K562 (cell line): ENCODE results near the gene RAB24. TPM values are rescaled to one million over a fixed set of nuclear protein-coding genes. Genes with fewer than 3 reads are reported as not detected.

Source experiments
- ATAC-seq: fragments of 200-7000 bp; cut with Tn5 transposase; 3 replicates; pipeline ENCODE4 v1.9.1; 2020; ENCODE audit warnings: moderate library complexity
- BruUV-seq: library from RNA; stranded (reverse); fragments of 400-500 nt; replicated peaks from 2 replicates; lab custom pipeline; 2021; lab: Mats Ljungman, UMichigan
- CTCF ChIA-PET: fragments of 300-600 bp; formaldehyde crosslinking; extraction: SDS; loops from one replicate; lab custom pipeline; 2021; ENCODE audit warnings: low intra/inter-chr PET ratio; lab: Yijun Ruan, JAX
- POLR2A ChIA-PET: fragments of 300-600, 350-650 bp; sonication (Branson Sonifier 250); formaldehyde crosslinking; extraction: SDS; loops from one replicate; lab custom pipeline; 2021; ENCODE audit warnings: antibody characterized with exemption, inconsistent platforms; lab: Yijun Ruan, JAX
- DNase-seq, 4 experiments: peaks; one replicate each; pipeline versions ENCODE4 v3.0.0 to v3.0.0-alpha.2; 2011 to 2018; ENCODE audit warnings: low spot score in 3 of 4, mixed read lengths in 3 of 4; ENCODE audit errors: extremely low read depth in 1 of 4
- FAIRE-seq: peaks from 2 replicates; lab custom pipeline; 2011; peaks lifted over from hg19 to GRCh38; lab: Jason Lieb, UNC
- H2AFZ ChIP-seq: 2 replicates; pipeline ENCODE4 v1.6.0; 2011; ENCODE audit warnings: low read depth, low read length, control low read depth, inconsistent platforms
- H3K27ac ChIP-seq: fragments of 200-600 bp; 3 replicates; pipeline ENCODE4 v1.8.0; 2011; ENCODE audit warnings: low read depth, mild to moderate bottlenecking, control low read depth, inconsistent platforms, low read length, moderate library complexity, mixed read lengths; ENCODE audit errors: extremely low read depth
- H3K27me3 ChIP-seq, 2 experiments: fragments of 300-600 bp in 1 of 2; 2 replicates in 1 of 2; 3 replicates in 1 of 2; pipeline versions ENCODE4 v1.6.0 to v1.8.0; 2011; ENCODE audit warnings: inconsistent platforms in 2 of 2, low read length in 2 of 2, mild to moderate bottlenecking in 1 of 2, mixed read lengths in 1 of 2, moderate library complexity in 1 of 2; ENCODE audit not compliant: control insufficient read depth in 2 of 2, insufficient read depth in 2 of 2
- H3K36me3 ChIP-seq: fragments of 300-600 bp; 3 replicates; pipeline ENCODE4 v1.8.0; 2011; ENCODE audit warnings: mild to moderate bottlenecking, low read length, inconsistent platforms; ENCODE audit not compliant: control insufficient read depth, insufficient read depth
- H3K4me1 ChIP-seq, 2 experiments: fragments of 200-600 bp in 1 of 2; replicated peaks in 1 of 2; 2 replicates in 1 of 2; 3 replicates in 1 of 2; pipeline versions ENCODE4 v1.5.1 to v1.8.0; 2011; ENCODE audit warnings: inconsistent platforms in 2 of 2, low read length in 2 of 2, mild to moderate bottlenecking in 1 of 2, mixed read lengths in 1 of 2, moderate library complexity in 1 of 2; ENCODE audit not compliant: control insufficient read depth in 2 of 2, insufficient read depth in 2 of 2
- H3K4me2 ChIP-seq: 2 replicates; pipeline ENCODE4 v1.6.1; 2011; ENCODE audit warnings: low read length, control low read depth, inconsistent platforms, mixed read lengths; ENCODE audit not compliant: insufficient read depth
- H3K4me3 ChIP-seq: fragments of 200-600 bp; sonication (generic), shearing (Covaris generic); 2 replicates; pipeline ENCODE4 v1.5.1; 2016; ENCODE audit warnings: control low read depth, inconsistent platforms
- H3K79me2 ChIP-seq: fragments of 200-600 bp; 3 replicates; pipeline ENCODE4 v1.8.0; 2011; ENCODE audit warnings: low read length, inconsistent platforms; ENCODE audit not compliant: control insufficient read depth, insufficient read depth
- H3K9ac ChIP-seq, 2 experiments: 2 replicates each; pipeline versions ENCODE4 v1.6.0 to v1.6.1; 2011; ENCODE audit warnings: low read depth in 2 of 2, low read length in 2 of 2, control low read depth in 1 of 2, inconsistent platforms in 1 of 2, mild to moderate bottlenecking in 1 of 2, mixed read lengths in 1 of 2; ENCODE audit not compliant: insufficient read depth in 1 of 2
- H3K9me1 ChIP-seq: one replicate; pipeline ENCODE4 v1.6.0; 2011; ENCODE audit warnings: inconsistent platforms, mild to moderate bottlenecking, low read length, moderate library complexity; ENCODE audit not compliant: control insufficient read depth, insufficient read depth
- H3K9me3 ChIP-seq: replicated peaks from 2 replicates; pipeline ENCODE4 v1.5.1; 2011; ENCODE audit warnings: low read depth, low read length, inconsistent platforms; ENCODE audit not compliant: control insufficient read depth, insufficient read depth
- H4K20me1 ChIP-seq: replicated peaks from 2 replicates; pipeline ENCODE4 v1.6.1; 2011; ENCODE audit warnings: low read length, inconsistent platforms, mixed read lengths; ENCODE audit not compliant: control insufficient read depth, insufficient read depth
- CTCFL ChIP-seq: IDR thresholded peaks from 2 replicates; pipeline ENCODE4 v1.6.1; 2011; ENCODE audit warnings: borderline replicate concordance, low read depth, mild to moderate bottlenecking, moderate library complexity, low read length; ENCODE audit not compliant: insufficient read depth, poor library complexity, severe bottlenecking
- DIDO1 ChIP-seq: fragments of 450-650 bp; IDR thresholded peaks from 2 replicates; pipeline ENCODE4 v1.6.1; 2016; ENCODE audit warnings: low read depth, missing biosample characterization, missing genetic modification characterization
- ESRRA ChIP-seq: fragments of 450-650 bp; IDR thresholded peaks from 2 replicates; pipeline ENCODE4 v1.6.1; 2014; ENCODE audit warnings: low read depth, mild to moderate bottlenecking, moderate library complexity, borderline replicate concordance
- GATAD2B ChIP-seq: fragments of 450-650 bp; IDR thresholded peaks from 2 replicates; pipeline ENCODE4 v1.6.1; 2017; ENCODE audit warnings: mild to moderate bottlenecking, borderline replicate concordance
- GMEB1 ChIP-seq: fragments of 250-450 bp; sonication (Bioruptor Pico); IDR thresholded peaks from 2 replicates; pipeline ENCODE4 v1.4.0; 2020; ENCODE audit warnings: mild to moderate bottlenecking
- HMG20B ChIP-seq: fragments of 250-450 bp; sonication (Bioruptor Pico); IDR thresholded peaks from 2 replicates; pipeline ENCODE4 v1.5.0; 2021; ENCODE audit warnings: mild to moderate bottlenecking
- MCM5 ChIP-seq: fragments of 450-650 bp; IDR thresholded peaks from 2 replicates; pipeline ENCODE4 v1.6.1; 2016; ENCODE audit warnings: low read depth
- RUNX1 ChIP-seq: sonication (generic); IDR thresholded peaks from 2 replicates; pipeline ENCODE4 v1.6.1; 2016; ENCODE audit warnings: antibody characterized with exemption, low read depth
- SRF ChIP-seq, 2 experiments: fragments of 250-450, 450-650 bp in 1 of 2; sonication (Bioruptor Pico) in 1 of 2; sonication (generic) in 1 of 2; formaldehyde crosslinking; IDR thresholded peaks; 2 replicates each; pipeline versions ENCODE4 v1.5.0 to v1.5.1; 2020 to 2022; ENCODE audit warnings: mild to moderate bottlenecking in 1 of 2, missing genetic modification reagents in 1 of 2
- TCF7 ChIP-seq: sonication (generic); IDR thresholded peaks from 2 replicates; pipeline ENCODE4 v1.6.1; 2016; ENCODE audit warnings: antibody characterized with exemption, borderline replicate concordance
- WHSC1 ChIP-seq: IDR thresholded peaks from one replicate; pipeline ENCODE4 v1.6.1; 2012; ENCODE audit warnings: low read length, control low read depth, inconsistent platforms
- ZHX1 ChIP-seq: fragments of 150-350 bp; conservative IDR thresholded peaks from 2 replicates; pipeline ENCODE4 v1.6.1; 2014; ENCODE audit warnings: low read length
- ZNF395 ChIP-seq: fragments of 200-800 bp; sonication (Bioruptor generic); IDR thresholded peaks from 2 replicates; pipeline ENCODE4 v1.6.1; 2017; ENCODE audit warnings: missing genetic modification characterization, missing compliant biosample characterization
- WGBS: fragments of 100-300 bp; shearing (Covaris generic); methylation state at CpG from one replicate; pipeline ENCODE4 v1.1.6; 2016; ENCODE audit warnings: low coverage, mixed read lengths; ENCODE audit not compliant: insufficient coverage; ENCODE audit errors: missing lambda C conversion rate; 5-methylcytosine and 5-hydroxymethylcytosine counted together
- in situ Hi-C: fragments of 300-500 bp; cut with MboI; formaldehyde crosslinking; loops from 4 replicates; pipeline ENCODE4 v1.15.0; 2018; ENCODE audit warnings: inconsistent platforms, mixed read lengths
- intact Hi-C: fragments of 100-400 bp; cut with micrococcal nuclease; formaldehyde crosslinking; loops from 2 replicates; pipeline ENCODE4 v1.14.2; 2022
- polyA plus RNA-seq, 8 experiments: library from polyadenylated mRNA; depleted of rRNA in 4 of 8; stranded (reverse) in 5 of 8; unstranded in 3 of 8; fragments of >200 nt; fragmentation: Nextera tagmentation in 2 of 8; fragmentation: Illumina TruSeq in 1 of 8; extraction: Ambion mirVana in 2 of 8; extraction: Trizol in 1 of 8; gene quantifications; 2 replicates each; pipeline versions ENCODE4 v1.2.1 to v1.2.3, GENCODE V29; 2011 to 2014; ENCODE audit warnings: inconsistent platforms in 1 of 8, missing spikeins in 1 of 8
- total RNA-seq, 7 experiments: library from RNA; depleted of rRNA in 6 of 7; stranded (reverse); fragments of >200 nt in 6 of 7; fragmentation: Illumina TruSeq in 2 of 7; extraction: Trizol in 2 of 7; gene quantifications; 2 replicates each; pipeline versions ENCODE4 v1.2.1 to v1.2.3, GENCODE V29; 2011 to 2021; ENCODE audit warnings: low replicate concordance in 1 of 7

RAB24 gene
- total and polyA plus RNA-seq, 9 of the 15 experiments (the other 6 are each of a cell fraction or from before 2014, with no cell fraction given) = 13.9 to 107 (median 34.8) TPM

- peaks cover 29% of the 10 kb centered on the region in 2 experiments for H3K4me1 ChIP-seq
- peaks cover 66% of the 10 kb centered on the region for H3K36me3 ChIP-seq
- no TSS peak for BruUV-seq
- WGBS = 7% methylated on average over 22 of the region's 24 CpGs
- in situ Hi-C loops = no loop called here
- intact Hi-C loops = loop anchor here (5.0 kb wide), 1 partner anchor 170 kb away; the partner anchor contains the start of gene NSD1
- H3K79me2 ChIP-seq = peaks cover 48% of the 10 kb centered on the region
- H3K4me3 ChIP-seq = peak overlapping the region; percentile 88
- H3K27ac ChIP-seq = peak overlapping the region; percentile 89
- ATAC-seq (peak; percentile 79), FAIRE-seq (peak; percentile 69), DNase-seq (peak; percentile 32 to 77 (median 54))
- H3K9me3 ChIP-seq = no peaks in the 10 kb centered on the region
- peak overlapping the region; percentile 93 to 99 for H3K9ac ChIP-seq
- H3K9me1 ChIP-seq = no peaks in the 10 kb centered on the region
- CTCF ChIA-PET = interaction anchor here (0.5 kb wide), 1 partner anchor 191 kb away, joined by 3 read pairs; no protein-coding TSS in a partner anchor
- peak overlapping the region; percentile 94 for H3K4me2 ChIP-seq
- peaks cover 10% of the 10 kb centered on the region for H4K20me1 ChIP-seq
- POLR2A ChIA-PET = interaction anchor here (0.7 to 1.9 kb wide), 7 partner anchors 10 to 152 kb away, joined by 3 to 5 read pairs (median 4); no protein-coding TSS in a partner anchor
- H2AFZ ChIP-seq = peak overlapping the region; percentile 43
- H3K27me3 ChIP-seq = no peaks in the 10 kb centered on the region
- TF ChIP-seq DIDO1 (tag) = no peak
- TF ChIP-seq SRF (CRISPR knock-in tag; IDR thresholded peaks at IDR 0.05) = no peak
- TF ChIP-seq TCF7 = no peak
- TF ChIP-seq ESRRA = no peak
- TF ChIP-seq ZHX1 = no peak
- peak; percentile 35 for TF ChIP-seq CTCFL
- no peak for TF ChIP-seq ZNF395 (CRISPR knock-in tag)
- TF ChIP-seq RUNX1 = no peak
- no peak for TF ChIP-seq GMEB1 (CRISPR knock-in tag)
- TF ChIP-seq MCM5 = no peak
- no peak for TF ChIP-seq GATAD2B
- TF ChIP-seq HMG20B = no peak
- TF ChIP-seq WHSC1 = no peak
Observed at GRCh38 chr5:177302354-177303110, 987 bp downstream of the RAB24 start.
